Measurements from ENCODE around the gene UBE3C. TPM values are rescaled to one million over a fixed set of nuclear protein-coding genes. Genes with fewer than 3 reads are reported as not detected.

The UBE3C gene
- total and polyA plus RNA-seq, 2 of the 13 experiments (the other 11 are each of a cell fraction or from before 2014, with no cell fraction given) = 27.0 to 48.2 TPM

DNA sequence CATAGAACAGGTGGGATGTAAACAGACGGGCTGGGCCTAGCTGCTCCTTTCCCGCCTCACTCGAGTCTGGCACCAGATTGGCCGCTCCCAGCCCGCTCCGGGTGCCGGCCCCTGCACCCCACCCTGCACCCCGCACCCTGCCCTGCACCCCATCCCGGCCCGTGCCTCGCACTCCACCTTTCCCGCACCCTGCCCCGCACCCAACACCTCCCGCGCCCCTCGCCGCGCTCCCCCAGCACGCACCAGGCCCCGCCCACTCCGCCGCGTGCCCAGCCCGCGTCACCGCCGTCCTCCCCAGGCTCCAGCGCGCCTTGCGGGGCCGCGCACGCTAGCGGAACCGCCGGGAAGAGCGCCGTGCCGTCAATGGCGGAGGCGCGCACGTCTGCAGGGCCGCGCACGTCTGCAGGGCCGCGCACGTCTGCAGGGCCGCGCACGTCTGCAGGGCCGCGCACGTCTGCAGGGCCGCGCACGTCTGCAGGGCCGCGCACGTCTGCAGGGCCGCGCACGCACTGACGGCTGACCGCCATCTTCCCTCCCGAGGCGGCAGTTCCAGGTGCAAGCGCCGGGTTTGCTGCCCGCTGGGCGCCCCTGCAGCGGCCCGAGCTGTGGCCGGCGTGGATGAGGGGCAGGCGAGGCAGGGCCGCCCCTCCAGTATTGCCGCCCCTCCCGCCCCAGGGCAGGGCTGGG is at the start of gene UBE3C (continued):
- TF ChIP-seq, protein P1, sequence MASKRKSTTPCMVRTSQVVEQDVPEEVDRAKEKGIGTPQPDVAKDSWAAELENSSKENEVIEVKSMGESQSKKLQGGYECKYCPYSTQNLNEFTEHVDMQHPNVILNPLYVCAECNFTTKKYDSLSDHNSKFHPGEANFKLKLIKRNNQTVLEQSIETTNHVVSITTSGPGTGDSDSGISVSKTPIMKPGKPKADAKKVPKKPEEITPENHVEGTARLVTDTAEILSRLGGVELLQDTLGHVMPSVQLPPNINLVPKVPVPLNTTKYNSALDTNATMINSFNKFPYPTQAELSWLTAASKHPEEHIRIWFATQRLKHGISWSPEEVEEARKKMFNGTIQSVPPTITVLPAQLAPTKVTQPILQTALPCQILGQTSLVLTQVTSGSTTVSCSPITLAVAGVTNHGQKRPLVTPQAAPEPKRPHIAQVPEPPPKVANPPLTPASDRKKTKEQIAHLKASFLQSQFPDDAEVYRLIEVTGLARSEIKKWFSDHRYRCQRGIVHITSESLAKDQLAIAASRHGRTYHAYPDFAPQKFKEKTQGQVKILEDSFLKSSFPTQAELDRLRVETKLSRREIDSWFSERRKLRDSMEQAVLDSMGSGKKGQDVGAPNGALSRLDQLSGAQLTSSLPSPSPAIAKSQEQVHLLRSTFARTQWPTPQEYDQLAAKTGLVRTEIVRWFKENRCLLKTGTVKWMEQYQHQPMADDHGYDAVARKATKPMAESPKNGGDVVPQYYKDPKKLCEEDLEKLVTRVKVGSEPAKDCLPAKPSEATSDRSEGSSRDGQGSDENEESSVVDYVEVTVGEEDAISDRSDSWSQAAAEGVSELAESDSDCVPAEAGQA (IDR thresholded peaks at IDR 0.05; ENCODE audit: low read depth) = peak; percentile 75; the same call in 1 of the 2 replicates
- TF ChIP-seq, protein P1 (CRISPR knock-in tag; IDR thresholded peaks at IDR 0.05; ENCODE audit: borderline replicate concordance) = no peak
- no peak for TF ChIP-seq GPN1 (CRISPR knock-in tag; IDR thresholded peaks at IDR 0.05; ENCODE audit: borderline replicate concordance)
- peak; percentile 32; the same call in 1 of the 2 replicates for TF ChIP-seq ZNF724P (CRISPR knock-in tag; IDR thresholded peaks at IDR 0.05; ENCODE audit: borderline replicate concordance)
- TF ChIP-seq HOXA3 (CRISPR knock-in tag; IDR thresholded peaks at IDR 0.05) = peak; percentile 89
- no peak for TF ChIP-seq CREM (IDR thresholded peaks at IDR 0.05)
- TF ChIP-seq CREM (CRISPR knock-in tag; IDR thresholded peaks at IDR 0.05) = no peak
- no peak for TF ChIP-seq ZFAT (CRISPR knock-in tag; conservative IDR thresholded peaks at IDR 0.05)
- no peak for TF ChIP-seq TRIM24 (CRISPR knock-in tag; IDR thresholded peaks at IDR 0.05)
- TF ChIP-seq, protein P2, sequence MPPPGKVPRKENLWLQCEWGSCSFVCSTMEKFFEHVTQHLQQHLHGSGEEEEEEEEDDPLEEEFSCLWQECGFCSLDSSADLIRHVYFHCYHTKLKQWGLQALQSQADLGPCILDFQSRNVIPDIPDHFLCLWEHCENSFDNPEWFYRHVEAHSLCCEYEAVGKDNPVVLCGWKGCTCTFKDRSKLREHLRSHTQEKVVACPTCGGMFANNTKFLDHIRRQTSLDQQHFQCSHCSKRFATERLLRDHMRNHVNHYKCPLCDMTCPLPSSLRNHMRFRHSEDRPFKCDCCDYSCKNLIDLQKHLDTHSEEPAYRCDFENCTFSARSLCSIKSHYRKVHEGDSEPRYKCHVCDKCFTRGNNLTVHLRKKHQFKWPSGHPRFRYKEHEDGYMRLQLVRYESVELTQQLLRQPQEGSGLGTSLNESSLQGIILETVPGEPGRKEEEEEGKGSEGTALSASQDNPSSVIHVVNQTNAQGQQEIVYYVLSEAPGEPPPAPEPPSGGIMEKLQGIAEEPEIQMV (CRISPR knock-in tag; IDR thresholded peaks at IDR 0.05; ENCODE audit: low read depth) = 0 out of 2 replicates have a peak, but pooled peaks have one; percentile 24
- no peak for TF ChIP-seq ZNF234 (CRISPR knock-in tag; conservative IDR thresholded peaks at IDR 0.05)
- no peak; the same call in 1 of the 2 replicates for TF ChIP-seq ZNF589 (CRISPR knock-in tag; conservative IDR thresholded peaks at IDR 0.05)
- no peak for TF ChIP-seq ZNF782 (CRISPR knock-in tag; IDR thresholded peaks at IDR 0.05; ENCODE audit: borderline replicate concordance)
- TF ChIP-seq, protein P3, sequence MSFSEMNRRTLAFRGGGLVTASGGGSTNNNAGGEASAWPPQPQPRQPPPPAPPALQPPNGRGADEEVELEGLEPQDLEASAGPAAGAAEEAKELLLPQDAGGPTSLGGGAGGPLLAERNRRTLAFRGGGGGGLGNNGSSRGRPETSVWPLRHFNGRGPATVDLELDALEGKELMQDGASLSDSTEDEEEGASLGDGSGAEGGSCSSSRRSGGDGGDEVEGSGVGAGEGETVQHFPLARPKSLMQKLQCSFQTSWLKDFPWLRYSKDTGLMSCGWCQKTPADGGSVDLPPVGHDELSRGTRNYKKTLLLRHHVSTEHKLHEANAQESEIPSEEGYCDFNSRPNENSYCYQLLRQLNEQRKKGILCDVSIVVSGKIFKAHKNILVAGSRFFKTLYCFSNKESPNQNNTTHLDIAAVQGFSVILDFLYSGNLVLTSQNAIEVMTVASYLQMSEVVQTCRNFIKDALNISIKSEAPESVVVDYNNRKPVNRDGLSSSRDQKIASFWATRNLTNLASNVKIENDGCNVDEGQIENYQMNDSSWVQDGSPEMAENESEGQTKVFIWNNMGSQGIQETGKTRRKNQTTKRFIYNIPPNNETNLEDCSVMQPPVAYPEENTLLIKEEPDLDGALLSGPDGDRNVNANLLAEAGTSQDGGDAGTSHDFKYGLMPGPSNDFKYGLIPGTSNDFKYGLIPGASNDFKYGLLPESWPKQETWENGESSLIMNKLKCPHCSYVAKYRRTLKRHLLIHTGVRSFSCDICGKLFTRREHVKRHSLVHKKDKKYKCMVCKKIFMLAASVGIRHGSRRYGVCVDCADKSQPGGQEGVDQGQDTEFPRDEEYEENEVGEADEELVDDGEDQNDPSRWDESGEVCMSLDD (CRISPR knock-in tag; IDR thresholded peaks at IDR 0.05; ENCODE audit: borderline replicate concordance) = no peak
- TF ChIP-seq MTA1 (CRISPR knock-in tag; IDR thresholded peaks at IDR 0.05; ENCODE audit: borderline replicate concordance) = no peak; the same call in 1 of the 2 replicates
- TF ChIP-seq, protein P4, sequence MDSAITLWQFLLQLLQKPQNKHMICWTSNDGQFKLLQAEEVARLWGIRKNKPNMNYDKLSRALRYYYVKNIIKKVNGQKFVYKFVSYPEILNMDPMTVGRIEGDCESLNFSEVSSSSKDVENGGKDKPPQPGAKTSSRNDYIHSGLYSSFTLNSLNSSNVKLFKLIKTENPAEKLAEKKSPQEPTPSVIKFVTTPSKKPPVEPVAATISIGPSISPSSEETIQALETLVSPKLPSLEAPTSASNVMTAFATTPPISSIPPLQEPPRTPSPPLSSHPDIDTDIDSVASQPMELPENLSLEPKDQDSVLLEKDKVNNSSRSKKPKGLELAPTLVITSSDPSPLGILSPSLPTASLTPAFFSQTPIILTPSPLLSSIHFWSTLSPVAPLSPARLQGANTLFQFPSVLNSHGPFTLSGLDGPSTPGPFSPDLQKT (CRISPR knock-in tag; IDR thresholded peaks at IDR 0.05; ENCODE audit: borderline replicate concordance) = no peak
- no peak for TF ChIP-seq SMARCC2 (IDR thresholded peaks at IDR 0.05)
- 0 out of 2 replicates have a peak, but pooled peaks have one; percentile 30 for TF ChIP-seq ZNF12 (CRISPR knock-in tag; IDR thresholded peaks at IDR 0.05)
- no peak for TF ChIP-seq ZNF780A (CRISPR knock-in tag; IDR thresholded peaks at IDR 0.05)

Measured in HepG2 (cell line).